OCI-LY7 (cell line): Measurements from ENCODE around the gene SEC14L5. TPM values are rescaled to one million over a fixed set of nuclear protein-coding genes. Genes with fewer than 3 reads are reported as not detected.

ENCODE experiments used
- BruUV-seq: library from RNA; stranded (reverse); fragments of 400-500 nt; replicated peaks from 2 replicates; lab custom pipeline; 2021; lab: Mats Ljungman, UMichigan
- CTCF ChIA-PET: fragments of 300-600 bp; sonication (Branson Sonifier 250); formaldehyde crosslinking; loops from one replicate; lab custom pipeline; 2022; ENCODE audit warnings: antibody characterized with exemption; ENCODE audit not compliant: unreplicated experiment; lab: Charles Lee
- POLR2A ChIA-PET: fragments of 300-600 bp; sonication (Branson Sonifier 250); formaldehyde crosslinking; loops from one replicate; lab custom pipeline; 2022; ENCODE audit warnings: antibody characterized with exemption; lab: Charles Lee
- DNase-seq: peaks from one replicate; pipeline ENCODE4 v3.0.0-alpha.2; 2015; ENCODE audit warnings: low spot score
- H2AFZ ChIP-seq: fragments of 200-600 bp; sonication (generic), shearing (Covaris generic); 2 replicates; pipeline ENCODE4 v1.6.1; 2014; ENCODE audit warnings: mild to moderate bottlenecking, antibody characterized with exemption, low read length, moderate library complexity
- H3K27ac ChIP-seq: fragments of 200-600 bp; sonication (generic); 2 replicates; pipeline ENCODE4 v1.5.1; 2014; ENCODE audit warnings: mixed run types, low read depth, mild to moderate bottlenecking, moderate library complexity, low read length, inconsistent platforms; ENCODE audit not compliant: poor library complexity, severe bottlenecking
- H3K36me3 ChIP-seq: fragments of 200-600 bp; sonication (generic); 2 replicates; pipeline ENCODE4 v1.6.1; 2014; ENCODE audit warnings: mild to moderate bottlenecking, antibody characterized with exemption, low read length, moderate library complexity, mixed read lengths; ENCODE audit not compliant: insufficient read depth
- H3K4me1 ChIP-seq: fragments of 200-600 bp; sonication (generic); 2 replicates; pipeline ENCODE4 v1.5.1; 2014; ENCODE audit warnings: mild to moderate bottlenecking, low read length; ENCODE audit not compliant: insufficient read depth, poor library complexity, severe bottlenecking
- H3K4me2 ChIP-seq: fragments of 200-600 bp; sonication (generic); 2 replicates; pipeline ENCODE4 v1.6.1; 2014; ENCODE audit warnings: mild to moderate bottlenecking, low read length
- H3K4me3 ChIP-seq: fragments of 200-600 bp; sonication (generic); 2 replicates; pipeline ENCODE4 v1.5.1; 2014; ENCODE audit warnings: mild to moderate bottlenecking, low read depth, low read length; ENCODE audit not compliant: poor library complexity, severe bottlenecking
- H3K79me2 ChIP-seq: fragments of 200-600 bp; sonication (generic); 2 replicates; pipeline ENCODE4 v1.6.1; 2016; ENCODE audit warnings: low read depth, mild to moderate bottlenecking, low read length, moderate library complexity, mixed read lengths; ENCODE audit not compliant: insufficient read depth
- H3K9me2 ChIP-seq: fragments of 200-600 bp; sonication (generic); 2 replicates; pipeline ENCODE4 v1.6.1; 2016; ENCODE audit warnings: mild to moderate bottlenecking, low read length, mixed read lengths; ENCODE audit not compliant: insufficient read depth
- H3K9me3 ChIP-seq: fragments of 200-600 bp; sonication (generic); 2 replicates; pipeline ENCODE4 v1.6.1; 2014; ENCODE audit warnings: mild to moderate bottlenecking, mixed run types, low read length, mixed read lengths
- H4K20me1 ChIP-seq: fragments of 200-600 bp; sonication (generic); 2 replicates; pipeline ENCODE4 v1.6.1; 2014; ENCODE audit warnings: mild to moderate bottlenecking, antibody characterized with exemption, low read length, moderate library complexity, mixed read lengths; ENCODE audit not compliant: insufficient read depth
- EZH2phosphoT487 ChIP-seq: fragments of 200-600 bp; sonication (generic); IDR thresholded peaks from 2 replicates; pipeline ENCODE4 v1.6.1; 2018; ENCODE audit warnings: low read depth, borderline replicate concordance, mild to moderate bottlenecking, mixed run types, antibody characterized with exemption, low read length, moderate library complexity, mixed read lengths
- intact Hi-C: fragments of 100-400 bp; cut with micrococcal nuclease; formaldehyde crosslinking; loops from one replicate; pipeline ENCODE4 v1.10.0; 2022; ENCODE audit not compliant: unreplicated experiment
- total RNA-seq, 2 experiments: library from RNA; depleted of rRNA in 1 of 2; stranded (reverse); fragments of >200 nt in 1 of 2; shearing (Covaris generic) in 1 of 2; gene quantifications; 2 replicates each; pipeline ENCODE4 v1.2.3, GENCODE V29; 2014 to 2022
- TF ChIP-seq, protein P1 (sequence below): fragments of 200-600 bp; sonication (generic); conservative IDR thresholded peaks from 2 replicates; pipeline ENCODE4 v1.5.1; 2014; ENCODE audit warnings: mild to moderate bottlenecking, antibody characterized with exemption, low read length, moderate library complexity, mixed read lengths

SEC14L5 gene
- total RNA-seq, 2 experiments from 2014 or later = not detected

DNA sequence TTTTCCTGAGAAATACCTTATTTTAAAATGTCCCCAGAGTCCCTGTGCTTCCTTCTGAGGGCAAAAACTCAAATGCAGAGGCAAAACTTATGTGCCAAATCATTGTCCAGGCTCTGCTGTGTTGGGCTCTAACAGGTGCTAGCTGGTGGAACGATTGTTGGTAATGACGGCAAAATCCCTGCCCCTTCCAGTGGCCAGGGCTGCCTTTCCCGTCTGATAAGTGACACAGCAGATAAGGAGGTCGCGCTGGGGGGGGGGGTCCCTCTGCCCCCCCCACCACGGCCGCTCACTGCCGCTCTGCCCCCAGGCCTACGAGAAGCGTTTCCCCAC lies 29.1 kb downstream of the SEC14L5 start:
- H3K27ac ChIP-seq = no peak overlapping the region
- intact Hi-C loops = no loop called here
- ChIA-PET POLR2A (no interaction called here), CTCF (no interaction called here)
- H3K9me3 ChIP-seq = no peaks in the 10 kb centered on the region
- TF ChIP-seq, protein P1, sequence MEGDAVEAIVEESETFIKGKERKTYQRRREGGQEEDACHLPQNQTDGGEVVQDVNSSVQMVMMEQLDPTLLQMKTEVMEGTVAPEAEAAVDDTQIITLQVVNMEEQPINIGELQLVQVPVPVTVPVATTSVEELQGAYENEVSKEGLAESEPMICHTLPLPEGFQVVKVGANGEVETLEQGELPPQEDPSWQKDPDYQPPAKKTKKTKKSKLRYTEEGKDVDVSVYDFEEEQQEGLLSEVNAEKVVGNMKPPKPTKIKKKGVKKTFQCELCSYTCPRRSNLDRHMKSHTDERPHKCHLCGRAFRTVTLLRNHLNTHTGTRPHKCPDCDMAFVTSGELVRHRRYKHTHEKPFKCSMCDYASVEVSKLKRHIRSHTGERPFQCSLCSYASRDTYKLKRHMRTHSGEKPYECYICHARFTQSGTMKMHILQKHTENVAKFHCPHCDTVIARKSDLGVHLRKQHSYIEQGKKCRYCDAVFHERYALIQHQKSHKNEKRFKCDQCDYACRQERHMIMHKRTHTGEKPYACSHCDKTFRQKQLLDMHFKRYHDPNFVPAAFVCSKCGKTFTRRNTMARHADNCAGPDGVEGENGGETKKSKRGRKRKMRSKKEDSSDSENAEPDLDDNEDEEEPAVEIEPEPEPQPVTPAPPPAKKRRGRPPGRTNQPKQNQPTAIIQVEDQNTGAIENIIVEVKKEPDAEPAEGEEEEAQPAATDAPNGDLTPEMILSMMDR = no peak
- TF ChIP-seq EZH2phosphoT487 = no peak
- no peaks in the 10 kb centered on the region for H4K20me1 ChIP-seq
- no peak for DNase-seq
- H3K4me3 ChIP-seq = no peak overlapping the region
- H3K36me3 ChIP-seq = no peaks in the 10 kb centered on the region
- no peak overlapping the region for H2AFZ ChIP-seq
- H3K4me2 ChIP-seq = no peak overlapping the region
- BruUV-seq = no TSS peak
- H3K79me2 ChIP-seq = no peaks in the 10 kb centered on the region
- no peaks in the 10 kb centered on the region for H3K9me2 ChIP-seq
- no peaks in the 10 kb centered on the region for H3K4me1 ChIP-seq

DNA sequence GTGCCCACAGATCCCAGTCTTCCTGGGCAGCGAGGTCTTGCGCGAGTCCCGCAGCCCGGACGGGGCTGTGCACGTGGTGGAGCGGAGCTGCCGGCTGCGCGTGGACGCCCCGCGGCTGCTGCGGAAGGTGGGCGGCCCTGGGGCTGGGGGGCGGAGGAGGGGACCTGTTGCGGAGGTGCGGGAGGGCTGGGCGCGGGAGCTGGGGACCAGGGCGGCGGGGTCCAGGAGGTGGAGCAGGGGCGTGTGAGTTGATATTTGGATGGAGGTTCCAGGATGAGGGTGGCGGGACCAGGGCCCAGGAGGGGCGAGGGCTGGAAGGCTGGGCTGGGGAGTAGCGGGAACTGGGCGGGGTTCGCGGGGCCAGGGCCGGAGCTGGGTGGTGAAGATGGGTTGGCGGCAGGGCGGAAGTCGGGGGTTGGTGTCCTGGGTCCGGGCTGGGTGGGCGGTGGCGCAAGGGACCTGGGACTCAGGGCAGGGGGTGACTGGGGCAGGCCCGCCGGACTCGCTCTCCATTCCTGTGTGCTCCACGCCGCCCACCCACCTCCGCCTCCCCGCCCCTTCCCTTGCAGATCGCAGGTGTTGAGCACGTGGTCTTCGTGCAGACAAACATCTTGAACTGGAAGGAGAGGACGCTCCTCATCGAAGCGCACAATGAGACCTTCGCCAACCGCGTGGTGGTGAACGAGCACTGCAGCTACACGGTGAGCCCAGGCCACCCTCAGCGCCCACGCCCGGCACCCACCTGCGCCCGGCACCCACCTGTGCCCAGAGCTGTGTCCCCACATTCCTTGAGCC lies 29.6 kb downstream of the SEC14L5 start:
- ChIA-PET POLR2A (no interaction called here), CTCF (no interaction called here)
- Histone ChIP-seq H3K4me2 (no peak overlapping the region), H3K4me1 (no peaks in the 10 kb centered on the region), H4K20me1 (no peaks in the 10 kb centered on the region), H3K36me3 (no peaks in the 10 kb centered on the region), H3K4me3 (no peak overlapping the region), H3K27ac (no peak overlapping the region), H3K9me2 (no peaks in the 10 kb centered on the region), H3K79me2 (no peaks in the 10 kb centered on the region), H3K9me3 (no peaks in the 10 kb centered on the region), H2AFZ (no peak overlapping the region)
- no TSS peak for BruUV-seq
- TF ChIP-seq EZH2phosphoT487 = no peak
- TF ChIP-seq, protein P1 = no peak
- intact Hi-C loops = no loop called here
- no peak for DNase-seq

DNA sequence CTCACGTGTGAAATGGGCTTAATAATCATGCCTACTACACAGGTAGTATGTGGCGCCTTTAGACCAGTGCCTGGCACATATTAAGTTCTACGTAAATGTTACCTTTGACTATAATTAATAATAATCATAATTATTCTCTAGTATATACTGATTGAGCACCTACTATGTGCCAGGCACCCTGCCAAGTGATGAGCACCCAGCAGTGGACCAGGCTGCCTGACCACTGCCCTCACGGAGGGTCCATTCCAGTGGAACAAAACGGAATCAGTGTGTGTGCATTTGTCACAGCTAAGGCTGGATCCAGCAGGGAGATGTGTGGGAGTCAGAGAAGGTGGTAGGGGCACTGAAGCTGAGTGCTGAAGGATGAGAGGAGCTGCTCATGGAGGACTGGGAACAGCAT lies 30.5 kb downstream of the SEC14L5 start:
- intact Hi-C loops = no loop called here
- POLR2A ChIA-PET = no interaction called here
- Histone ChIP-seq H3K4me1 (no peaks in the 10 kb centered on the region), H3K9me2 (no peaks in the 10 kb centered on the region), H3K27ac (no peak overlapping the region), H3K9me3 (no peaks in the 10 kb centered on the region), H3K36me3 (no peaks in the 10 kb centered on the region), H4K20me1 (no peaks in the 10 kb centered on the region), H3K4me3 (no peak overlapping the region), H3K79me2 (no peaks in the 10 kb centered on the region), H2AFZ (no peak overlapping the region), H3K4me2 (no peak overlapping the region)
- DNase-seq = no peak
- no TSS peak for BruUV-seq
- TF ChIP-seq EZH2phosphoT487 = no peak
- TF ChIP-seq, protein P1 = no peak
- CTCF ChIA-PET = no interaction called here
